Activated CD8-positive, alpha-beta T cell treated with anti-CD3 and anti-CD28 coated beads for 36 hours (primary cell): ENCODE data around the gene PLCL1. TPM values are rescaled to one million over a fixed set of nuclear protein-coding genes. Genes with fewer than 3 reads are reported as not detected.

ENCODE experiments used
- ATAC-seq: fragments of 200-7000 bp; cut with Tn5 transposase; one replicate; pipeline ENCODE4 v1.10.0; 2021; ENCODE audit warnings: mild to moderate bottlenecking, moderate library complexity
- CTCF ChIA-PET: fragments of 350-600 bp; sonication (Branson Sonifier 250); formaldehyde crosslinking; loops from one replicate; lab custom pipeline; 2021; ENCODE audit warnings: antibody characterized with exemption; lab: Charles Lee
- POLR2A ChIA-PET: fragments of 350-600 bp; sonication (Branson Sonifier 250); formaldehyde crosslinking; loops from one replicate; lab custom pipeline; 2021; ENCODE audit warnings: antibody characterized with exemption; lab: Charles Lee
- DNase-seq: peaks from one replicate; pipeline ENCODE4 v3.0.0-alpha.2; 2020
- H3K27ac Mint-ChIP-seq: one replicate; pipeline ENCODE4 v1.8.0; 2021; ENCODE audit warnings: mild to moderate bottlenecking, mixed read lengths
- H3K27me3 Mint-ChIP-seq: one replicate; pipeline ENCODE4 v1.8.0; 2021; ENCODE audit warnings: mixed read lengths
- H3K36me3 Mint-ChIP-seq: one replicate; pipeline ENCODE4 v1.8.0; 2021; ENCODE audit warnings: low read depth, mixed read lengths
- H3K4me1 Mint-ChIP-seq: one replicate; pipeline ENCODE4 v1.8.0; 2021; ENCODE audit warnings: low read depth, mixed read lengths
- H3K4me3 Mint-ChIP-seq: one replicate; pipeline ENCODE4 v1.8.0; 2021; ENCODE audit warnings: mild to moderate bottlenecking, moderate library complexity, mixed read lengths
- H3K9me3 Mint-ChIP-seq: one replicate; pipeline ENCODE4 v1.8.0; 2021; ENCODE audit warnings: mixed read lengths
- CTCF ChIP-seq: fragments of 200-600 bp; IDR thresholded peaks from one replicate; pipeline ENCODE4 v1.8.0; 2022; ENCODE audit warnings: antibody characterized with exemption, mild to moderate bottlenecking
- intact Hi-C: fragments of 100-400 bp; cut with micrococcal nuclease; formaldehyde crosslinking; loops from one replicate; pipeline ENCODE4 v1.10.0; 2022
- total RNA-seq, 2 experiments: library from RNA; stranded (reverse); gene quantifications; one replicate each; pipeline ENCODE4 v1.2.3, GENCODE V29; 2021

The PLCL1 gene
- total RNA-seq, 2 experiments from 2014 or later = 0.68 to 0.69 TPM

DNA sequence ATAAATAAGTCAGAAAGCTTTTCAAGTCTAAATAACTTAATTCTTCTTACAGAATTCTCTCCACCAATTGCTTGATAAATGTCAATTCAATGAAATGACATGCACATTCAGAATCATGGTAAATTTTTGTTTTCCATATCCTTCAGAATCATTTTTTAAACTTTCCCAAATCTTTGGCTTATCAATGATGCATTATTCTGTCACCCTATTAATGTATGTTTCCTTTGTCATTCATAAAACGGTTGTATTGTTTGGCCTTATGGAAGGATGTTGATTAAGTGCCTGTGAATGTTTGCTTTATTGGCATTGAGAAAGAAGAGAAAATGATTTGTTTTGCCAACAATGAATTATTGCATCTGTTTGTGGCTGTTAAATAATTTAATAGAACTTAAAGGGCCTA is 260.9 kb downstream of the PLCL1 start:
- no peak overlapping the region for H3K4me3 Mint-ChIP-seq
- no peak overlapping the region for H3K27ac Mint-ChIP-seq
- H3K36me3 Mint-ChIP-seq = no peaks in the 10 kb centered on the region
- H3K4me1 Mint-ChIP-seq = peaks cover 4% of the 10 kb centered on the region
- DNase-seq (no peak), ATAC-seq (no peak)
- no peaks in the 10 kb centered on the region for H3K9me3 Mint-ChIP-seq
- POLR2A ChIA-PET = no interaction called here
- intact Hi-C loops = no loop called here
- CTCF ChIA-PET = interaction anchor here (1.1 to 4.2 kb wide), 3 partner anchors 10 to 62 kb away, joined by 3 to 23 read pairs (median 5); no protein-coding TSS in a partner anchor
- no peaks in the 10 kb centered on the region for H3K27me3 Mint-ChIP-seq
- no peak for TF ChIP-seq CTCF

- no peak for TF ChIP-seq CTCF
- Mint-ChIP-seq H3K27me3 (no peaks in the 10 kb centered on the region), H3K9me3 (no peaks in the 10 kb centered on the region), H3K4me1 (peaks cover 4% of the 10 kb centered on the region), H3K36me3 (no peaks in the 10 kb centered on the region), H3K27ac (no peak overlapping the region), H3K4me3 (no peak overlapping the region)
- ATAC-seq (no peak), DNase-seq (no peak)
- POLR2A ChIA-PET = interaction anchor here (0.7 kb wide), 1 partner anchor 133 kb away, joined by 3 read pairs; no protein-coding TSS in a partner anchor
- CTCF ChIA-PET = interaction anchor here (0.9 to 4.2 kb wide), 2 partner anchors 13 to 48 kb away, joined by 3 to 23 read pairs; no protein-coding TSS in a partner anchor
- intact Hi-C loops = no loop called here
Observed at GRCh38 chr2:198066597-198066996, 262.2 kb downstream of the PLCL1 start.

DNA sequence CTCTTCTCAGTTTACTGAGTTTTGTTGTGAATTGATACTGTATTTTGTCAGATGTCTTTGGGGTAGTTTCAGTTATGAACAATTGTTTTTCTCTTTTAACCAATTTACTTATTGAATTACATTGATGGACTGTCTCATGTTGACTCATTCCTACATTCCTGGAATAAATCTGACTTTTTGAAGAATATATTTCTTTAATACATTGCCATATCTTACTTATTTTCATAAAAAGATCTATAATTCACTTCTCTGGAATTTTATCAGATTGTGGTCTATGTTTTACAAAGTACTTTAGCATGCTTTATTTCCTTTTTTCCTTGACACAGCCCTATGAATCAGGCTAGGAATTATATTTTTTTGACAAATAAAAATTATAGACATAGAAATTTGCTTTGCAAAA is 268.3 kb downstream of the PLCL1 start:
- Mint-ChIP-seq H3K36me3 (no peaks in the 10 kb centered on the region), H3K4me3 (no peak overlapping the region)

GRCh38 chr2:198073253-198073652 is 268.9 kb downstream of the PLCL1 start:
- Mint-ChIP-seq H3K27ac (no peak overlapping the region), H3K36me3 (no peaks in the 10 kb centered on the region), H3K4me3 (no peak overlapping the region), H3K27me3 (no peaks in the 10 kb centered on the region), H3K4me1 (peaks cover 2% of the 10 kb centered on the region), H3K9me3 (no peaks in the 10 kb centered on the region)
- ChIA-PET POLR2A (no interaction called here), CTCF (no interaction called here)
- DNase-seq = no peak
- ATAC-seq = no peak
- intact Hi-C loops = no loop called here
- no peak for TF ChIP-seq CTCF

More for the DNA sequence above, 268.3 kb downstream of the PLCL1 start:
- intact Hi-C loops = no loop called here
- DNase-seq = no peak
- ATAC-seq = no peak
- H3K27ac Mint-ChIP-seq = no peak overlapping the region
- H3K4me1 Mint-ChIP-seq = peaks cover 2% of the 10 kb centered on the region
- CTCF ChIA-PET = no interaction called here
- no peaks in the 10 kb centered on the region for H3K9me3 Mint-ChIP-seq
- POLR2A ChIA-PET = no interaction called here
- no peaks in the 10 kb centered on the region for H3K27me3 Mint-ChIP-seq
- TF ChIP-seq CTCF = no peak

- no peak for ATAC-seq
- Mint-ChIP-seq H3K27me3 (no peaks in the 10 kb centered on the region), H3K27ac (no peak overlapping the region), H3K4me3 (no peak overlapping the region), H3K36me3 (peaks cover 1% of the 10 kb centered on the region), H3K9me3 (no peaks in the 10 kb centered on the region), H3K4me1 (peaks cover under 1% of the 10 kb centered on the region)
- intact Hi-C loops = no loop called here
- ChIA-PET CTCF (no interaction called here), POLR2A (interaction anchor here (0.6 kb wide), 1 partner anchor 227 kb away, joined by 3 read pairs; no protein-coding TSS in a partner anchor)
- TF ChIP-seq CTCF = no peak
- DNase-seq = no peak
Observed at GRCh38 chr2:198077477-198077876, 273.1 kb downstream of the PLCL1 start.
